ENCODE results near the gene USP19. TPM values are rescaled to one million over a fixed set of nuclear protein-coding genes. Genes with fewer than 3 reads are reported as not detected.

Gene USP19
- total RNA-seq (2014; rRNA removed; shearing (Covaris generic)), result 49.4 and 57.2 TPM in 2 replicates
- total RNA-seq (2022), result 69.4 and 78.3 TPM in 2 replicates
- percentile 62 among the genes with signal in this experiment for Bru-seq, nascent RNA
- BruChase-seq, experiment 1, labeled RNA remaining after a 6-hour chase, result percentile 79 among the genes with signal in this experiment
- BruChase-seq, experiment 2, labeled RNA remaining after a 2-hour chase, result percentile 80 among the genes with signal in this experiment
- long read RNA-seq, full-length matches to known transcripts, result 13 of 118 reads
- long read RNA-seq, partial matches to known transcripts, result 18 of 118 reads
- long read RNA-seq, other reads (novel, unspliced or antisense), result 87 of 118 reads

- H2AFZ ChIP-seq (ENCODE audit: low read length), result peak within 1 kb of the TSS; percentile 70
- H3K4me1 ChIP-seq (ENCODE audit: insufficient read depth, low read length, poor library complexity, severe bottlenecking), result peaks cover 22% of the 10 kb centered on the region
- peaks cover 18% of the 10 kb centered on the region for H3K79me2 ChIP-seq (ENCODE audit: insufficient read depth, low read depth, low read length)
- H3K9me3 ChIP-seq (ENCODE audit: low read length), result no peaks in the 10 kb centered on the region
- H3K4me3 ChIP-seq (ENCODE audit: low read depth, low read length, poor library complexity, severe bottlenecking), result peak within 1 kb of the TSS; percentile 97
- no peaks in the 10 kb centered on the region for H4K20me1 ChIP-seq (ENCODE audit: insufficient read depth, low read length)
- intact Hi-C loops (cut with micrococcal nuclease; ENCODE audit: unreplicated experiment), result no loop called here
- H3K4me2 ChIP-seq (ENCODE audit: low read length), result peak within 1 kb of the TSS; percentile 95
- BruUV-seq (replicated peaks), result no TSS peak
- TF ChIP-seq EZH2phosphoT487 (IDR thresholded peaks at IDR 0.05; ENCODE audit: borderline replicate concordance, low read depth, low read length), result no peak
- TF ChIP-seq CTCF (conservative IDR thresholded peaks at IDR 0.05; ENCODE audit: low read length), result 0 out of 2 replicates have a peak, but pooled peaks have one; percentile 8
- POLR2A ChIA-PET, result interaction anchor here (0.6 to 1.6 kb wide), 12 partner anchors 10 to 133 kb away, joined by 3 to 8 read pairs (median 3); partner anchors contain the start of genes QARS1 and QRICH1
- CTCF ChIA-PET (ENCODE audit: unreplicated experiment), result interaction anchor here (0.6 to 0.8 kb wide), 2 partner anchors 20 to 101 kb away, joined by 3 to 4 read pairs; no protein-coding TSS in a partner anchor
- peak; percentile 95 for DNase-seq (ENCODE audit: low spot score)
- peak within 1 kb of the TSS; percentile 83 for H3K27ac ChIP-seq (ENCODE audit: low read depth, low read length, poor library complexity, severe bottlenecking)
- peaks cover 35% of the 10 kb centered on the region for H3K36me3 ChIP-seq (ENCODE audit: insufficient read depth, low read length)
- H3K9me2 ChIP-seq (ENCODE audit: insufficient read depth, low read length), result no peaks in the 10 kb centered on the region
Observed at GRCh38 chr3:49120438-49121131, at the start of gene USP19. USP19 (minus strand) TSS chr3:49120823; CDS start chr3:49119145, 1,678 bp downstream.

- ChIA-PET POLR2A (no interaction called here), CTCF (ENCODE audit: unreplicated experiment) (no interaction called here)
- Histone ChIP-seq H3K4me3 (ENCODE audit: low read depth, low read length, poor library complexity, severe bottlenecking) (peak overlapping the region; percentile 92), H3K79me2 (ENCODE audit: insufficient read depth, low read depth, low read length) (peaks cover 10% of the 10 kb centered on the region; the same call in 1 of the 2 replicates), H3K9me2 (ENCODE audit: insufficient read depth, low read length) (no peaks in the 10 kb centered on the region), H3K27ac (ENCODE audit: low read depth, low read length, poor library complexity, severe bottlenecking) (no peak overlapping the region), H3K36me3 (ENCODE audit: insufficient read depth, low read length) (peaks cover 28% of the 10 kb centered on the region), H3K9me3 (ENCODE audit: low read length) (peaks cover 4% of the 10 kb centered on the region; the same call in 1 of the 2 replicates), H4K20me1 (ENCODE audit: insufficient read depth, low read length) (no peaks in the 10 kb centered on the region), H3K4me2 (ENCODE audit: low read length) (peak overlapping the region; percentile 59), H2AFZ (ENCODE audit: low read length) (peak overlapping the region; percentile 97), H3K4me1 (ENCODE audit: insufficient read depth, low read length, poor library complexity, severe bottlenecking) (peaks cover 21% of the 10 kb centered on the region)
- DNase-seq (ENCODE audit: low spot score), result no peak
- intact Hi-C loops (cut with micrococcal nuclease; ENCODE audit: unreplicated experiment), result no loop called here
- TF ChIP-seq EZH2phosphoT487 (IDR thresholded peaks at IDR 0.05; ENCODE audit: borderline replicate concordance, low read depth, low read length), result no peak
- no peak for TF ChIP-seq CTCF (conservative IDR thresholded peaks at IDR 0.05; ENCODE audit: low read length)
- no TSS peak for BruUV-seq (replicated peaks)
Observed at GRCh38 chr3:49166752-49167556, 46.3 kb upstream of the USP19 start.
